ENCODE results near the gene FBLN1. TPM values are rescaled to one million over a fixed set of nuclear protein-coding genes. Genes with fewer than 3 reads are reported as not detected.

The FBLN1 gene
- total and polyA plus RNA-seq, 2 of the 8 experiments (the other 6 are each of a cell fraction or from before 2014, with no cell fraction given): 159 to 168 TPM

DNA sequence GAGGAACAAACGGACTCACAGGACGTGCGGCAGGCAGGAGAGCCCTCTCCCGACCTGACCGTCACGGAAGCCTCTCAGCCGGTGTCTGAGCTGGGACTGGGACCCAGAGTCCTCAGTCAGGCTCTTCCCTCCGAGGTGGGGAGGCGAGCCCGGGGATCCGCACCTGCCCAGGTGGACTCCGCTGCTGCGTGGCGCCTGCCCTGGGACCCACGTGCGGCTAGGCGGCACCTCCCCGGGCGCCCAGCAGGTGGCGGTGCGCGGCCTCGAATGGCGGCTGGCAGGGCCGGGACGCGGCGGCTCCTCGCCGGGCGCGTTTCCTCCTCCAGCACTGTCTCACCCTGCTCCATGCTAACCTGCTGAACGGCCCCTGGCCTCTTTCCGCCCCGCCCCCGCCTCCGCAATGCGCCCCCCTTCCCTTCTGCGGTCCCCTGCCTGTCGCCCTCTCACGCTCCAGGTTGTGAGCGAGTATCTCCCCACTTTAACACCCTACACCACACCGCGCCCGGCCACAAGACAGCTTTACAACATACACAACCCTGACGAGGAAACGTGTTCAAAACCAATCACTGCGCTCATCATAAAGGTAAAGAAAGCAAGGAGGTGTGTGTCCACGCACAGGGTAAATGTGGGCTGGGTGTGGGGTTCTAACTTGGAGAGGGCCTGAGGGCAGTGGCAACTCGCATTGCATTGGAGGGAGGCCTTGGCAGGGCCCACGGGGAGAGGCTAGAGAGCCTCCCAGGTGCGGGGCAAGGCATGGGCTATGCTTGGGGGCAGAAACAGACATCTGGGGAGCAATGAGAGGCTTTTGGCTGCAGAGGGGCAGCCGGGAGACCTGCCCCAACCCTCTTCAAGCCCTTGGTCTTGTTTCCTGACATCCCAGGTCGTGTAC is 143.1 kb downstream of the FBLN1 start (continued):
- TF ChIP-seq POLR2A (IDR thresholded peaks at IDR 0.05; ENCODE audit: control extremely low read depth in 1 of 2, low read depth in 2 of 2, low read length in 2 of 2): 0 out of 3 replicates have a peak, but pooled peaks of 1 of the 2 experiments have one; percentile 33
- TF ChIP-seq CREB1 (IDR thresholded peaks at IDR 0.05): peak; percentile 7; the same call in 1 of the 2 replicates
- no peak for TF ChIP-seq SP2 (IDR thresholded peaks at IDR 0.05; ENCODE audit: low read length)
- no peak for TF ChIP-seq SRF (IDR thresholded peaks at IDR 0.05; ENCODE audit: low read depth, low read length)
- TF ChIP-seq GABPA (IDR thresholded peaks at IDR 0.05; ENCODE audit: borderline replicate concordance, insufficient read depth, low read length): peak; percentile 77; the same call in 1 of the 2 replicates
- TF ChIP-seq YY1 (IDR thresholded peaks at IDR 0.05; ENCODE audit: low read depth, low read length): peak; percentile 86
- TF ChIP-seq, protein P1, sequence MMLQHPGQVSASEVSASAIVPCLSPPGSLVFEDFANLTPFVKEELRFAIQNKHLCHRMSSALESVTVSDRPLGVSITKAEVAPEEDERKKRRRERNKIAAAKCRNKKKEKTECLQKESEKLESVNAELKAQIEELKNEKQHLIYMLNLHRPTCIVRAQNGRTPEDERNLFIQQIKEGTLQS (IDR thresholded peaks at IDR 0.05; ENCODE audit: insufficient read depth, low read depth, low read length): no peak
- TF ChIP-seq CHD2 (IDR thresholded peaks at IDR 0.05; ENCODE audit: low read length): no peak
- TF ChIP-seq TAF1 (IDR thresholded peaks at IDR 0.05; ENCODE audit: low read depth, low read length): 0 out of 2 replicates have a peak, but pooled peaks have one; percentile 20
- TF ChIP-seq, protein P2, sequence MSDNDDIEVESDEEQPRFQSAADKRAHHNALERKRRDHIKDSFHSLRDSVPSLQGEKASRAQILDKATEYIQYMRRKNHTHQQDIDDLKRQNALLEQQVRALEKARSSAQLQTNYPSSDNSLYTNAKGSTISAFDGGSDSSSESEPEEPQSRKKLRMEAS (IDR thresholded peaks at IDR 0.05): peak; percentile 97
- peak; percentile 90 to 95 for TF ChIP-seq RAD21 (IDR thresholded peaks at IDR 0.05 in 1 of 2, conservative IDR thresholded peaks at IDR 0.05 in 1 of 2; ENCODE audit: low read depth in 2 of 2, low read length in 2 of 2)
- no peak for TF ChIP-seq CEBPB (IDR thresholded peaks at IDR 0.05; ENCODE audit: low read depth, low read length)
- TF ChIP-seq E2F6 (IDR thresholded peaks at IDR 0.05): peak; percentile 62
- TF ChIP-seq MAFK (IDR thresholded peaks at IDR 0.05; ENCODE audit: low read depth, low read length): no peak
- TF ChIP-seq BCL11A (IDR thresholded peaks at IDR 0.05; ENCODE audit: low read depth in 2 of 2, low read length in 2 of 2): no peak
- TF ChIP-seq POU5F1 (IDR thresholded peaks at IDR 0.05; ENCODE audit: low read depth, low read length): no peak
- peak; percentile 48; the same call in 1 of the 2 replicates for TF ChIP-seq EGR1 (IDR thresholded peaks at IDR 0.05; ENCODE audit: borderline replicate concordance, low read depth, low read length)
- TF ChIP-seq CTCF (IDR thresholded peaks at IDR 0.05; ENCODE audit: control extremely low read depth in 1 of 3, insufficient read depth in 1 of 3, low read depth in 1 of 3, low read length in 3 of 3): peak; percentile 89 to 93 (median 89)

All from H1 (cell line).